Adrenal gland (tissue), 5 donors: ENCODE data around the gene PRKCB.

Source experiments
- CTCF ChIP-seq, 6 experiments: fragments of 450-650 bp in 4 of 6; fragments of 200-600 bp in 2 of 6; sonication (generic) in 1 of 6; IDR thresholded peaks; 1 replicate in 5 of 6; 2 replicates in 1 of 6; pipeline versions ENCODE4 v1.5.1 to v1.8.0; 2016 to 2021; ENCODE audit warnings: antibody characterized with exemption in 6 of 6, mild to moderate bottlenecking in 2 of 6, moderate library complexity in 1 of 6
- POLR2A ChIP-seq, 2 donors: fragments of 450-650 bp; IDR thresholded peaks; one replicate each; pipeline ENCODE4 v1.6.1; 2017; ENCODE audit warnings: antibody characterized with exemption in 2 of 2, mild to moderate bottlenecking in 2 of 2, moderate library complexity in 1 of 2
- donor health status: DM: no; HTN: no; CAD: no.

- TF ChIP-seq CTCF (IDR thresholded peaks at IDR 0.05) (no peak), POLR2A (IDR thresholded peaks at IDR 0.05) (no peak)
These were observed 107.8 kb downstream of the PRKCB start for GRCh38 chr16:23943604-23944003.
